HG02884 (cell line): ENCODE measurements around the gene FOXL3.
"Not testable (repeated sequence)": the region's sequence is repeated elsewhere in the genome, so short reads cannot be mapped to it uniquely, and the experiment has no call there.

Source experiments
- ATAC-seq: cut with Tn5 transposase; IDR thresholded peaks from one replicate; pipeline ENCODE4 v1.9.1; 2021; ENCODE audit warnings: mild to moderate bottlenecking, moderate library complexity; ENCODE audit not compliant: unreplicated experiment

The FOXL3 gene

DNA sequence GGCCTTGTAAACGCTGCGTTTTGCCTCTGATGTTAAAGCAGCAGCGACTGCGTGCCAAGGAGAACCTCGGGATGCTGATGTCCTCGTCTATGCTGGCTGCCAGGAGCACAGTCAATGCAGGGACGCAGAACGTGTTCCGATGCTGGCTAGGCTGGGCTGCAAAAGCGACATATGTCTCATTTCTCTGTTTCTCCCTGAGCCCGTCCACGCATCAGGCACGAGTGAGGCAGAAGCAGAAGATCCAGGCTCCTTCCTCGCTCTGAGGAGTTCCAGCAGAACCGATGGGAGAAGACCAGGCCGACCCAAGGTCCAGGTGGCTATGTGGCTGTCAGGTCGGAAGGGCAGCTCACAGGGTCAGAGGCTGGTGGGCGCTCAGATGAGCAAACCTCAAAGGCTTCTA lies 3.7 kb upstream of the FOXL3 start:
- no peak for ATAC-seq

GRCh38 chr7:288671-289101 lies 1.3 kb upstream of the FOXL3 start:
- no peak for ATAC-seq

DNA sequence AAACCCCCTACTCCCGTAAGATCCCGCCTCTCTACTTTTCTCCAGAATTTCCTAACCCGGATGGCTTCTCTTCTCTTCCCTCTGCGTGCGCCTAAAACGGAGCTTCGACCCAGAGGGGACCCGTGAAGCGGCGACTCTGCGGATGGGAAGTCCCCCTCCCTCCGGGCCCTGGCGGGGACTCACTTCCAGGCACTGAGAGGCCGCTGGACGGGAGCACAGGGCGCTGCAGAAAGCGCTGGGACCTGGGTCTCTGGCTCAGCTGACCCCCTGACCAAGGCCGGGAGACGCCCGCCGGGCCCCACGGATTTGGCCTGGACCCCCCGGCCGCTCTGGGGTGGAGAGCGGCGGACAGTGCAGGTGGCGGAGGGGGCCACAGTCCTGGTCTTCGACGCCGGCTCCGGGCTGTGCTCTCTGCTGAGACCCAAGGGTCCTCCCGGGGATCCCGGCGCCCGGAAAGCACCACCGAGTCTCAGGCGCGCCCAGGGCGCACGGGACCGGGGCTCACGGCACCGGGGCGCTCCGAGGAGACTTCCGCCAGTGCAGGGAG lies 688 bp upstream of the FOXL3 start:
- ATAC-seq, result no peak

GRCh38 chr7:290554-291372 lies 793 bp downstream of the FOXL3 start:
- no peak for ATAC-seq

GRCh38 chr7:291373-292092 lies 1.6 kb downstream of the FOXL3 start:
- no peak for ATAC-seq

- ATAC-seq, result no peak
Measured at GRCh38 chr7:292226-292625, 2.3 kb downstream of the FOXL3 start.

GRCh38 chr7:292826-293225 lies 2.9 kb downstream of the FOXL3 start:
- no peak for ATAC-seq

DNA sequence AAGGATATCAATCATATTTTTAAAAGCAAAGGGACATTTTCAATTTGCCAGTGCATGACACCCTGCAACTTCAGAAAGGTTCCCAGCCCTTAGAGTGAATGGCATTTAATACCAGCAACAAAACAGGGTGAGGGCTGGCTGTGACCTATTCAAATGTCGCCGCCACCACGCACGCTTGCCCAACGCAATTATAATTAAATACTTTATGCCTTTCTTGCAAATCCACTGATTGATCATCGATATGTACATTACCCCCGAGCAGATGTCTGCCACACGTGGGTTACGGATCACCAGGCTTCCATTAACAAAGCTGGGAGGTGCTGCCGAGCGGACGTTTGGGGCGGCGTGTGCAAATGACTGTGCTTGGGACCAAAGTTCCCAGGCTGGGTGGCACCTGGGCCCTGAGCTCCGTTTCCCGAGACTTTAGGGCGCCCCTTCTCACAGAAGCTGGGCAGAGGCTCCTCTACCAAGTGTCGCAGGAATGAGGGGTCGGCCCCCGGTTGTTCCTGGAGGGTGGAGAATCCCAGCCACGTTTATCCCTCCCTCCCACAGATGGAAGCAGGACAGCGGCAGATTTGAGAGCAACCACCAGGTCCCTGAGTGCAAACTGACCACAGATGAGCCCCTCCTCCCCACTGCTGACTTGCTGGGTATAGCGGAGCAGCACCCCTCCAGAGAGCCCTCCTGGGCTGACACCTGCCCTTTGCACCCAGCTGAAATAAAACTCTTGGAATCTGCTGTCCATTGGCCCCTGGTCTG lies 3.9 kb downstream of the FOXL3 start:
- ATAC-seq, result no peak

- no peak for ATAC-seq
Measured at GRCh38 chr7:294440-295154, 4.6 kb downstream of the FOXL3 start.

DNA sequence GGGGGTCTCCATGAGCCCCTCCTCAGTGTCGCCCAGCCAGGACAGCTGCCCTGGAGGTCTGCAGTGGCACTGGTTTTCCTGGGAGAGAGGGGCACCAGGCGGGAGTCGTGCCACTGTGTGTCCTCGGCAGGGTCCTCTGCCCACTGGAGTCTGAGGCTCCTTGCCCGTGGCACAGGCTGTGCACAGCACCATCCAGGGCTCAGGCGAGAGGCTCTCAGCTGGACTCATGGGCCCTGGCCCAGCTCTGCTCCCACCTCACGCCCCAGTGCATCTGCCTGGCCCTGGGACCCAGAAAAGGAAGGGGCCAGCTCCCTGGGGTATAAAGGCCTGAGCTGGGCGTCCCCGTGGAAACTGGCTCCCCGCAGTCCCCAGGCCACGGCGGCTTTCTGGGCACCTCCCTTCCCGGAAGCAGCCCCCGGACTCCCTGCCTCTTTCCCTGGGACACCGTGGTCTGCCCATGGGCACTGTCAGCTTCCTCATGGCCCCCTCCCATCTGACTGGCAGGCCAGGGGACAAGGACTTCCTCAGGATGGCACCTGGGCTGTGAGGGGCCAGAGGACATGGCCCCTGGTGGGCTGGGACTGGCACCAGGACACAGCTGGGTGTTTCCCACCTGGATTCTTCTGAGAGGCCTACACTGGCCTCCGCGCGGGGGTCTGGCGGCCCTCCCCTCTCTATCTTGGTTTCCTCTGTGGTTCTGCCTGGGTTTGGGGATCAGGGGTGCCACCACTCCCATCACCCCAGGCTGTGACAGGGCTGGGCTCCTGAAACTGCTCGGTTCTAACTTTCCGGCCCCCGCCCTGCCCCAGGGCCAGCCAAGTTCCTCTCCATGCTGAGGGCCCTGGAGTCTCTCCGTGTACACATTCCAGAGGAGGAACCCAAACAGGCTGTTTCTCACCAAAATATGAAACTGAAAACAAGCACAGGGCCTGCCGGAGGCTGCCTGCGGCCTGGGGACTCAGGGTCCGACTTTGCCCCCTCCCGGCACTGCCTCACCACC lies 5.5 kb downstream of the FOXL3 start:
- no peak for ATAC-seq

DNA sequence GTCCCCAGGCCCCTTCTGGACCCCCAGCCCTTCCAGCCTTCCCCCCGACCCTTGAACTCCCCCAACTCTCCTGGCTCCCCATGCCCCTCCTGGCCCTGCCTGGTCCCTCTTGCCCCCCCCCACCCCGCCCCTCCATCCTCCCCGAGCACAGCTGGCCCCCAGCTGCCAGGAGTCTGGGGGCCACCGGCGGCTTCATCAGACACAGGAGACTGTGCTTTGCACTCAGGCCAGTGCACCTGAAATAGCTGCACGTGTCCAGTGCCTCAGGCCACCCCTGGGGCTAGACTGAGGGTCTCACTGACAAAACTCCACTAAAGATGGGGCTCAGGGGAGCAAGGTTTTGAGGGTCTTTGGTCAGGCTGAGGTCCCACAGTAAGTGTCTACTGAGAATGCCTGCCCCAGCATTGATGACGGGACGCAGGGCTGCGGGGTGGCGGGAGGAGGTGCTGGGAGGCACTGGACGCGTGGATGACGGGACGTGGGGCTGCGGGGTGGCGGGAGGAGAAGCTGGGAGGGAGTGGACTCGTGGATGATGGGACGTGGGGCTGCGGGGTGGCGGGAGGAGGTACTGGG lies 6.5 kb downstream of the FOXL3 start:
- ATAC-seq, result no peak

DNA sequence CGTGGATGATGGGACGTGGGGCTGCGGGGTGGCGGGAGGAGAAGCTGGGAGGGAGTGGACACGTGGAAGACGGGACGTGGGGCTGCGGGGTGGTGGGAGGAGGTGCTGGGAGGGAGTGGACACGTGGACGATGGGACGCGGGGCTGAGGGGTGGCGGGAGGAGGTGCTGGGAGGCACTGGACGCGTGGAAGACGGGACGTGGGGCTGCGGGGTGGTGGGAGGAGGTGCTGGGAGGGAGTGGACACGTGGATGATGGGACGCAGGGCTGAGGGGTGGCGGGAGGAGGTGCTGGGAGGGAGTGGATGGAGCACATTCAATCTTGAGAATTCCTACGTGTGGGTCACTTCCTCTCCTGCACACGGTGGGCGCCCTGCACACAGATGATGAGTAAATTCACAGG lies 7.2 kb downstream of the FOXL3 start:
- ATAC-seq, result not testable (repeated sequence)

DNA sequence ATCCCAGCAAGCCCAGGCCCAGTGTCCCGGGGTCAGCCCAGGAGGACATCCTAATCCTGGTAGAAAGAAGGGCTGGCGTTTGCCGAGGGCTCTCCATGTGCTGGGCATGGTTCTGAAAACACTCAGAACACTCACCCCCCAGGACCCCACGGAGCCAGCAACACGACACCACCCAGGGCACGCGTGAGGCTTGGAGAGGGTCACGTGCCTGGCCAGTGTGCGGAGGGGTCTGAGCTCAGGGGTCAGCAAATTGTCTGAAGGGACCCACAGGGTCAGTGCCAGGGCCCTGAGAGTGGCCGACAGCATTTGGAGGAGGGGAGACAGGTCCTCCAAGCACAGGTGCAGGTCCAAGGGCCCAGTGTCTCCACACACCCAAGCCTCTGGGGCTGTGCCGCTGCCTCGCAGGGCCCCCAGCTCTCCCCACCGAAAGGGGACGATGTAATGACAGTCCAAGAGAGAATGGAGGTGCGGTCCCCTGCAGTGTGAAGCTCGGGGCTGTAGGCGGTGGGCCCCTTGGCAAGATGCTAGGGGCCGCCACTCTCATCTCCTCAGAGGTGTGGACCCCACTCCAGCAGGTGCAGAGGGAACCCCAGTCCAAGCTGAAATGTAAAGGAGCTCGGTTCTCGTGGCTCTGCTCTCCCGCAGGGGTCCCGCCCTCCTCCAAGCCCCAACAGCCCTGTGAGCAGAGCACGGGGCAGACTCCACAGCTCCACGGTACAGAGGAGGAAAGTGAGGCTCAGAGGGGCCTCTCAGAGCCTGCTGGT lies 7.8 kb downstream of the FOXL3 start:
- no peak for ATAC-seq

- ATAC-seq, result no peak
Measured at GRCh38 chr7:298375-298702, 8.4 kb downstream of the FOXL3 start.

GRCh38 chr7:298743-299142 lies 8.8 kb downstream of the FOXL3 start:
- no peak for ATAC-seq

DNA sequence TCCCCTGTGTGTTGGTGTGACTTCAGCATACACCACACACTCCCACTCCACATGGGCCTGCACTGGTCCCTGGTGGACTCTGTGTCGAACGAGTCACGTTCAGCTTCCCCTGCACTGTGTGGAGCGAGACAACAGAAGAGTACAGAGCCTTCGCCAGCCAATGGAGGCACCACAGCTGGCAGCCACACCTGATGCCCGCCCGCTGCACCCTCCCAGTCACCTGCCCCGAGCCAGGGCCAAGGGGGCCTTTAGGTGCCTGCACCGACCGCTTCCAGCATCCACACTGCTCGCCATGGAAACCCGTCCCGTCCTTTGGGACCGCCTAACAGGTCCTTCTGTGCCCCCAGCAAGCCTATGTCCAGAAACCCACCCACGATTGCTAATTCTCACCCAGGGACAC lies 9.2 kb downstream of the FOXL3 start:
- ATAC-seq, result no peak

GRCh38 chr7:299628-300027 lies 9.7 kb downstream of the FOXL3 start:
- ATAC-seq, result no peak

- ATAC-seq, result no peak
Measured at GRCh38 chr7:300048-300447, 10.1 kb downstream of the FOXL3 start.
